Bronchial epithelial cell (primary cell): Measurements from ENCODE around the gene RIN2. TPM values are rescaled to one million over a fixed set of nuclear protein-coding genes. Genes with fewer than 3 reads are reported as not detected.

Experiments
- DNase-seq: peaks from one replicate; pipeline ENCODE4 v3.0.0-alpha.2; 2010; ENCODE audit warnings: low read depth
- FAIRE-seq: peaks from 2 replicates; lab custom pipeline; 2011; peaks lifted over from hg19 to GRCh38; lab: Jason Lieb, UNC
- H3K27me3 ChIP-seq: 2 replicates; pipeline ENCODE4 v1.5.1; 2011; ENCODE audit warnings: low read length; ENCODE audit not compliant: control insufficient read depth, insufficient read depth
- H3K36me3 ChIP-seq: 2 replicates; pipeline ENCODE4 v1.5.1; 2011; ENCODE audit warnings: low read length; ENCODE audit not compliant: control insufficient read depth, insufficient read depth
- H3K4me3 ChIP-seq: 2 replicates; pipeline ENCODE4 v1.5.1; 2011; ENCODE audit warnings: mild to moderate bottlenecking, low read depth, low read length, control low read depth
- CTCF ChIP-seq: IDR thresholded peaks from 2 replicates; pipeline ENCODE4 v1.5.1; 2011; ENCODE audit warnings: mild to moderate bottlenecking, moderate library complexity, low read length, control low read depth, inconsistent platforms; ENCODE audit not compliant: insufficient read depth, severe bottlenecking
- total RNA-seq: library from RNA; depleted of rRNA; stranded (reverse); fragments of >200 nt; gene quantifications from 2 replicates; pipeline ENCODE4 v1.2.1, GENCODE V29; 2014

The RIN2 gene
- total RNA-seq, 1 donor from 2014 or later = 41.1 TPM

GRCh38 chr20:19769507-19769906 lies 11.4 kb downstream of the RIN2 start:
- DNase-seq = no peak
- no peak for TF ChIP-seq CTCF
- no peak overlapping the region for H3K4me3 ChIP-seq
- H3K27me3 ChIP-seq = no peaks in the 10 kb centered on the region
- no peak for FAIRE-seq
- H3K36me3 ChIP-seq = no peaks in the 10 kb centered on the region

GRCh38 chr20:19770375-19770774 lies 12.3 kb downstream of the RIN2 start:
- Histone ChIP-seq H3K4me3 (no peak overlapping the region), H3K36me3 (no peaks in the 10 kb centered on the region), H3K27me3 (no peaks in the 10 kb centered on the region)
- no peak for FAIRE-seq
- TF ChIP-seq CTCF = no peak
- no peak for DNase-seq

- no peaks in the 10 kb centered on the region for H3K27me3 ChIP-seq
- H3K4me3 ChIP-seq = no peak overlapping the region
- H3K36me3 ChIP-seq = no peaks in the 10 kb centered on the region
- TF ChIP-seq CTCF = no peak
- DNase-seq = no peak
- FAIRE-seq = no peak
These were observed 13.0 kb downstream of the RIN2 start for GRCh38 chr20:19771031-19771430.

GRCh38 chr20:19773471-19773870 lies 15.4 kb downstream of the RIN2 start:
- H3K27me3 ChIP-seq = no peaks in the 10 kb centered on the region
- DNase-seq = no peak
- no peak for TF ChIP-seq CTCF
- no peak overlapping the region for H3K4me3 ChIP-seq
- H3K36me3 ChIP-seq = no peaks in the 10 kb centered on the region
- no peak for FAIRE-seq

GRCh38 chr20:19774135-19774933 lies 16.3 kb downstream of the RIN2 start:
- Histone ChIP-seq H3K27me3 (no peaks in the 10 kb centered on the region), H3K4me3 (no peak overlapping the region), H3K36me3 (no peaks in the 10 kb centered on the region)
- DNase-seq (no peak), FAIRE-seq (no peak)
- no peak for TF ChIP-seq CTCF
